ENCODE results near the gene MIPEP.

The MIPEP gene

GRCh38 chr13:23810685-23811240, 78.4 kb downstream of the MIPEP start:
- no peak for DNase-seq (ENCODE audit: low read depth)

DNA sequence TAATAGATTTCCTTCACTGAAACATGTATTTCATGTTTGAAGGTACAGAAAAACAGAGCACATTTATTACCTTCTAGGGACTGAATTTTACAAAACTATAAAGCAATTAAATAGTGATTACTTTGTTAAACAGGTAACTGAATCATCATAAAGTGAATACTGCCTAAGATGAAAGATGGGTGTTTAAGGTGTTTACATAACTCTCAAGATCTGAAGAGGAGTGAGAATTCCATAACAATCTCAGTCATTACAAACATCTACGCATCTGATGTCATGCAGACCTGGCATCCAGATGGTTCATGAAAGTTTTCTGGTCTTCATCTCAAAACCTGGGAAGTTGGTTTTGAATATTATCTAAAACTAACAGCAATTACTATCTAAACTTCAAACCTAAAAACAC, 80.4 kb downstream of the MIPEP start:
- no peak for DNase-seq (ENCODE audit: low read depth)

- DNase-seq (ENCODE audit: low read depth): no peak
Measured at GRCh38 chr13:23806874-23807526, 82.2 kb downstream of the MIPEP start.

GRCh38 chr13:23805821-23806220, 83.4 kb downstream of the MIPEP start:
- no peak for DNase-seq (ENCODE audit: low read depth)

- no peak for DNase-seq (ENCODE audit: low read depth)
Measured at GRCh38 chr13:23805122-23805521, 84.1 kb downstream of the MIPEP start.

- no peak for DNase-seq (ENCODE audit: low read depth)
Measured at GRCh38 chr13:23804166-23804565, 85.0 kb downstream of the MIPEP start.

DNA sequence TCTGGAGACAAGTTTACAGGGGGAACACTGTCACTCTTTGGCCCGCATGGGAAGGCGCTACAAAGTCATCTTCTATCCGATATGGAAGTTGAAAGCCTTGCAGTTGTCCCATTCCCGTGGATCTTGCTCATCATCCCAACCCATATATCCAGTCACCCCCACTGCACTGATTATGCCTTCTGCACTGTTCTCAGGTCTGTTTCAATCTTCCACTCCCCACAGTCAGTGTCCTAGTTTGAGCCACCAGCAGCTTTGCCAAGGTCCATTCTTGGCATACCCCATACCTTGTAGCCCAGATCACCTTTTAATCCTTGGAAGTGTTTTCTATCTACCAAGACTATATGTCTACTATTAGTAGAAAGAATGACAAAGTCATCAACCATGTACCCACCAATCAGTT, 88.1 kb downstream of the MIPEP start:
- DNase-seq (ENCODE audit: low read depth): no peak

GRCh38 chr13:23799945-23800344, 89.3 kb downstream of the MIPEP start:
- DNase-seq (ENCODE audit: low read depth): no peak

- DNase-seq (ENCODE audit: low read depth): no peak
Measured at GRCh38 chr13:23797276-23797903, 91.8 kb downstream of the MIPEP start.

- no peak for DNase-seq (ENCODE audit: low read depth)
Measured at GRCh38 chr13:23796551-23796950, 92.6 kb downstream of the MIPEP start.

- DNase-seq (ENCODE audit: low read depth): no peak
Measured at GRCh38 chr13:23794267-23795161, 94.7 kb downstream of the MIPEP start.

- DNase-seq (ENCODE audit: low read depth): no peak
Measured at GRCh38 chr13:23793711-23794110, 95.5 kb downstream of the MIPEP start.

- no peak for DNase-seq (ENCODE audit: low read depth)
Measured at GRCh38 chr13:23792680-23793079, 96.5 kb downstream of the MIPEP start.

DNA sequence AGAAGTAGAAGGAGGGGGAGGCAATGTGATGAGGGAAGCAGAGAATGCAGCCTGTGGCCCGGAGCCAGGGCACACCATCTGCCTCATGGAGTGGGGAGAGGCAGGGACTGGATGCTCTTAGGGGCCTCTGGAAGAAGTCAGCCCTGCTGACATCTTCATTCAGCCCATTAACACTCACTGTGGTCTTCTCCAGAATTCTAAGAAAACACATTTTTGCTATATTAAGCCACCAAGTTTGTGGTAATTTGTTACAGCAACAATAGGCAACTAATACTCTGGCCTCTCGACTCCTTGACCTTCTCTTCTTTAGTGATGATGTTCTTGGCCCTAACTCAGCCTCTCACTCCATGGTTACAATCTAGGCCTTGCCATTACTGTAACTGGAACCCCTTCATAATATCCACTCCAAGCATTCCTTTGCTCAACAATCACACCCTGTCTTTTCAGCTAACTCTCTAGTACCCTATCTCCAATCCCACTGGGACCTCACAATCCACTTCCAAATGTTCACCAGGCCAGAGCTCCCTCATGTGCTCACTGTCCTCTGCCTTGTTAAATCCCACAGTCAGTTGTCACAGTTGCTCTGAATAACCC, 98.5 kb downstream of the MIPEP start:
- no peak for DNase-seq (ENCODE audit: low read depth)

DNA sequence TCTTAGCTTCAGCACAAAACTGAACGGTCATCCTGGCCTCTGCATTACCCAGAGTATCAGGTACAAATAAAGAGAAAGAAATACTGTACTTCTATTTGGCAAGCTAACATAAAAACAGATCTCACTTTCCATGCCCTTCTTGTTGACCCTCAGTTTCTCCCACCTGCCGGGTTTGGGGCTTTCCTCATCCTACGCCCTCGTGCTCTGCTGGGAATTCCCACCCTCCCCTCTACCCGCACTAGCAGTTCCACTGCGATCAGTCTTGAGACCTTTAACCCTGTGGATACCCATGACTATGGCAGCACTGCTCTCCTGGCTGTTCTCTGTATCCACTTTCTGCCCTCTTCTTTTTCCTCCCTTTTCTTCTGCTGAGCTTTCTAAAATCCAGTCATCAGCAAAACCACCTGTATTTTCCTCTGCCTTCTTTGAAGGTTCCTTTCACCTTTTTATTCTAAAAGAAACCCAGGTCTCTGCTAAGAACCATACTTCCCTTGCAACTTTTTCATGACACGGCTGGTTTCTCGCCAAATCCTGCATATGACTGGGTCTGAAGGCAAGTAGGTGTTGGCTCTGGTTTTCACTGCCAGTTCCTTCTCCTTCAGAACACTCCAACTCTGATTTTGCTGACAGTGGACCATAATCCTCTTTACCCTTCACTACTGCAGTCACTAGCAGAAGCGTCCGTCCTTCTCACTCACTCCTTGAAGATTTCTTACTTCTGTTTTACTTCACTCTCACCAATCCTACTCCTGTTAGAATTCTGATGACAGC, 99.4 kb downstream of the MIPEP start:
- no peak for DNase-seq (ENCODE audit: low read depth)

DNA sequence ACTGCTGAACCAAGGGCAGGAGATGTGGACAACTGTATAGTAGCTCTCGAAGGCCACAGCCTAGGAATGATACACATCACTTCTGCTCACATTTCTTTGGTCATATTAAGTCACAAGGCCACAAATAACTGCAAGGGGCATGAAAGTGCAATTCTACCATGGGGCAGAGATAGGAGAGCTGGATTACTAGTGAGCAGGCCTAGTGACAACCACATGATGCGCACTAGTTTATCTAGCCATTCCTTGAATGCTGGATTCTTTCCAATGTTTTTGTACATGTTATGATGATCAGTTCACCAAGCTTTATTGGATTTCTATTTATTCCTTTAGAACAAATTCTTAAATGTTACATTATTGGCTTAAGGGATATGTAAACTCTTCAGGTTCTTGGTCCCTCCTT, 100.7 kb downstream of the MIPEP start:
- DNase-seq (ENCODE audit: low read depth): no peak

DNA sequence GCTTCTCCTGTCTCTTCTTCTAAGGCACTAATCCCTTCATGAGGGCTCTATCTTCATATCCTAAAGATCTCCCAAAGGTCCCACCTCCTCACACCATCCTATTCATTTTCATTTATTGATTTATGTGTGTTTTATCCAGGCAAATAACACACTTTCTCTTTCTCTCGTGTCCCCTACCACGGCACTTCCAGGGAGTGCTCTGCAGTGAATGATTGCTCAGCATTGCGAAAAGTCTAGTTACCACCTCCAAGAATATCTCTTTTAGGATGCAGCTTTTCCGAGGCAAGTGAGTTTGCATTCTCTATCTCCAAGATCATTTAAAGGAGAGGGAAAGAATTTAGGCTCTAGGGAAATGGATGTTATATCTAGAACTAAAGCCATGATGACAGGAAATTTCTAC, 101.7 kb downstream of the MIPEP start:
- DNase-seq (ENCODE audit: low read depth): no peak

- DNase-seq (ENCODE audit: low read depth): no peak
Measured at GRCh38 chr13:23786607-23787006, 102.6 kb downstream of the MIPEP start.

- DNase-seq (ENCODE audit: low read depth): no peak
Measured at GRCh38 chr13:23778879-23779278, 110.3 kb downstream of the MIPEP start.

DNA sequence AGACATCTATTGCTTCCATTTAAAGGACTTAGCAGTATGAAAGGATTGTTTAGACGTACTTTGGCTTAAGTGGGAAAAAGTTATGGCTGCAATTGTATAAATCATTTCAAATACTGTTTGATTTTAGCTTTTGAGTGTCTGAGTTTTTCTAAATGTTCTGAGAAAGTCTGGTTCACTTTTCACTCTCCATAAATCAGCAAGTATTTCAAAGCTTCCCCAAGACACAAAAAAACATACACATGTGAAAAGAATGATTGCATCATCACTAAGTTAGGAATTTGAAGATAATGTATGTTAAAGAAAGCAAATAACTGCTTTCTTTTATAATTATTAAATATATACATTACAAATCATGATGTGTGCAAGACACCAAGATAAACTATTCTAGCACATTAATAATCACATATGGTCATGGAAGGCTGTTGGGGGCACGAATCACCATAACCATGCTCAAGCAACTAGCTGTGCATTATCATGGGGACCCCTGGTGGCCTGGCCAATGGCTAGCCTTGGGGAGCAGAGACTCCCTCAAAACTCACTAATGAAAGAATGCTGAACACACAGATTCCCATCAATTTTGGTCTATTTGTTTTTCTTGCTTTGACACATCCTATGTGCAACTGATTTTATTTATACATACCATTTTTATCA, 111.1 kb downstream of the MIPEP start:
- no peak for DNase-seq (ENCODE audit: low read depth)

GRCh38 chr13:23777575-23777870, 111.7 kb downstream of the MIPEP start:
- no peak for DNase-seq (ENCODE audit: low read depth)

Data from stimulated activated CD8-positive, alpha-beta memory T cell treated with anti-CD3 and anti-CD28 coated beads, Interleukin-15, amount 100 ng/mL, for 24 hours (primary cell).